ENCODE data around the gene SMAD7.

The SMAD7 gene

GRCh38 chr18:48914581-48915251 lies 36.0 kb downstream of the SMAD7 start:
- H4K8ac ChIP-seq (ENCODE audit: low read depth, low read length): peak overlapping the region; percentile 9
- H2AK5ac ChIP-seq (ENCODE audit: low read length): peak overlapping the region; percentile 70
- H3K4me2 ChIP-seq (ENCODE audit: low read length): no peak overlapping the region
- H3K36me3 ChIP-seq (ENCODE audit: control insufficient read depth in 1 of 2, insufficient read depth in 2 of 2, low read length in 2 of 2): peaks cover 6 to 8% of the 10 kb centered on the region in 2 experiments
- no peak overlapping the region for H3K23ac ChIP-seq (ENCODE audit: low read length)
- peaks cover 8% of the 10 kb centered on the region for H3K79me1 ChIP-seq (ENCODE audit: low read length)
- no peak overlapping the region for H2AFZ ChIP-seq (ENCODE audit: insufficient read depth, low read length, poor library complexity)
- H3K9ac ChIP-seq (ENCODE audit: low read length): no peak overlapping the region
- H3K9me3 ChIP-seq (ENCODE audit: insufficient read depth, low read depth, low read length): no peaks in the 10 kb centered on the region
- H3K14ac ChIP-seq (ENCODE audit: low read length): peak overlapping the region; percentile 57
- H3K4ac ChIP-seq (ENCODE audit: low read depth, low read length): no peak overlapping the region
- peaks cover 8 to 18% of the 10 kb centered on the region in 2 experiments for H3K4me1 ChIP-seq (ENCODE audit: control insufficient read depth in 1 of 2, insufficient read depth in 2 of 2, low read length in 2 of 2)
- DNase-seq: no peak
- peak overlapping the region; percentile 51 for H2BK12ac ChIP-seq (ENCODE audit: low read length)
- H4K12ac ChIP-seq (ENCODE audit: low read depth, low read length): no peak overlapping the region
- peak overlapping the region; percentile 38 for H4K91ac ChIP-seq (ENCODE audit: low read depth, low read length)
- H3K18ac ChIP-seq (ENCODE audit: low read length): peak overlapping the region; percentile 50
- no peak overlapping the region for H2BK5ac ChIP-seq (ENCODE audit: low read depth, low read length, poor library complexity)
- H2BK120ac ChIP-seq (ENCODE audit: insufficient read depth, low read length, poor library complexity): peak overlapping the region; percentile 54
- H3K27me3 ChIP-seq (ENCODE audit: insufficient read depth, low read length): no peaks in the 10 kb centered on the region
- H3K27ac ChIP-seq (ENCODE audit: low read depth, low read length): no peak overlapping the region
- WGBS (ENCODE audit: extremely low coverage, insufficient coverage, insufficient read length): no CpG with 5 or more reads among the region's 12 CpGs
- H3K79me2 ChIP-seq (ENCODE audit: control insufficient read depth, insufficient read depth, low read length, poor library complexity): no peaks in the 10 kb centered on the region
- no peak overlapping the region for H3K4me3 ChIP-seq (ENCODE audit: low read depth, low read length)

- no peak for DNase-seq
- Histone ChIP-seq H3K27me3 (ENCODE audit: insufficient read depth, low read length) (no peaks in the 10 kb centered on the region), H3K23ac (ENCODE audit: low read length) (no peak overlapping the region), H2BK120ac (ENCODE audit: insufficient read depth, low read length, poor library complexity) (no peak overlapping the region), H3K4me2 (ENCODE audit: low read length) (no peak overlapping the region), H3K27ac (ENCODE audit: low read depth, low read length) (no peak overlapping the region), H3K4ac (ENCODE audit: low read depth, low read length) (no peak overlapping the region), H4K12ac (ENCODE audit: low read depth, low read length) (no peak overlapping the region), H2BK12ac (ENCODE audit: low read length) (no peak overlapping the region), H4K91ac (ENCODE audit: low read depth, low read length) (no peak overlapping the region), H3K4me3 (ENCODE audit: low read depth, low read length) (no peak overlapping the region), H3K18ac (ENCODE audit: low read length) (no peak overlapping the region), H3K4me1 (ENCODE audit: control insufficient read depth in 1 of 2, insufficient read depth in 2 of 2, low read length in 2 of 2) (peaks cover 8 to 18% of the 10 kb centered on the region in 2 experiments), H3K14ac (ENCODE audit: low read length) (no peak overlapping the region), H3K9me3 (ENCODE audit: insufficient read depth, low read depth, low read length) (no peaks in the 10 kb centered on the region), H3K36me3 (ENCODE audit: control insufficient read depth in 1 of 2, insufficient read depth in 2 of 2, low read length in 2 of 2) (no peaks in the 10 kb centered on the region), H3K79me2 (ENCODE audit: control insufficient read depth, insufficient read depth, low read length, poor library complexity) (no peaks in the 10 kb centered on the region), H3K79me1 (ENCODE audit: low read length) (peaks cover 8% of the 10 kb centered on the region), H2AK5ac (ENCODE audit: low read length) (no peak overlapping the region), H2AFZ (ENCODE audit: insufficient read depth, low read length, poor library complexity) (no peak overlapping the region), H3K9ac (ENCODE audit: low read length) (no peak overlapping the region), H4K8ac (ENCODE audit: low read depth, low read length) (no peak overlapping the region), H2BK5ac (ENCODE audit: low read depth, low read length, poor library complexity) (no peak overlapping the region)
- WGBS (ENCODE audit: extremely low coverage, insufficient coverage, insufficient read length): no CpG with 5 or more reads among the region's 3 CpGs
These were observed 37.0 kb downstream of the SMAD7 start for GRCh38 chr18:48913775-48914174.

GRCh38 chr18:48913201-48913600 lies 37.6 kb downstream of the SMAD7 start:
- Histone ChIP-seq H2BK120ac (ENCODE audit: insufficient read depth, low read length, poor library complexity) (no peak overlapping the region), H2AFZ (ENCODE audit: insufficient read depth, low read length, poor library complexity) (no peak overlapping the region), H3K4me3 (ENCODE audit: low read depth, low read length) (no peak overlapping the region), H3K27ac (ENCODE audit: low read depth, low read length) (no peak overlapping the region), H4K8ac (ENCODE audit: low read depth, low read length) (no peak overlapping the region), H4K91ac (ENCODE audit: low read depth, low read length) (no peak overlapping the region), H3K36me3 (ENCODE audit: control insufficient read depth in 1 of 2, insufficient read depth in 2 of 2, low read length in 2 of 2) (no peaks in the 10 kb centered on the region), H3K79me2 (ENCODE audit: control insufficient read depth, insufficient read depth, low read length, poor library complexity) (no peaks in the 10 kb centered on the region), H3K4me2 (ENCODE audit: low read length) (no peak overlapping the region), H3K79me1 (ENCODE audit: low read length) (peaks cover 8% of the 10 kb centered on the region), H2AK5ac (ENCODE audit: low read length) (no peak overlapping the region), H3K4ac (ENCODE audit: low read depth, low read length) (no peak overlapping the region), H4K12ac (ENCODE audit: low read depth, low read length) (no peak overlapping the region), H3K23ac (ENCODE audit: low read length) (no peak overlapping the region), H3K9ac (ENCODE audit: low read length) (no peak overlapping the region), H3K18ac (ENCODE audit: low read length) (no peak overlapping the region), H3K27me3 (ENCODE audit: insufficient read depth, low read length) (no peaks in the 10 kb centered on the region), H3K9me3 (ENCODE audit: insufficient read depth, low read depth, low read length) (no peaks in the 10 kb centered on the region), H3K14ac (ENCODE audit: low read length) (no peak overlapping the region), H3K4me1 (ENCODE audit: control insufficient read depth in 1 of 2, insufficient read depth in 2 of 2, low read length in 2 of 2) (peaks cover 8 to 18% of the 10 kb centered on the region in 2 experiments), H2BK5ac (ENCODE audit: low read depth, low read length, poor library complexity) (no peak overlapping the region), H2BK12ac (ENCODE audit: low read length) (no peak overlapping the region)
- no CpG with 5 or more reads among the region's 5 CpGs for WGBS (ENCODE audit: extremely low coverage, insufficient coverage, insufficient read length)
- DNase-seq: no peak

GRCh38 chr18:48910972-48911545 lies 39.7 kb downstream of the SMAD7 start:
- peak overlapping the region; percentile 11 for H3K18ac ChIP-seq (ENCODE audit: low read length)
- no peak overlapping the region for H4K12ac ChIP-seq (ENCODE audit: low read depth, low read length)
- H2AFZ ChIP-seq (ENCODE audit: insufficient read depth, low read length, poor library complexity): no peak overlapping the region
- peak overlapping the region; percentile 29 for H4K91ac ChIP-seq (ENCODE audit: low read depth, low read length)
- H3K9ac ChIP-seq (ENCODE audit: low read length): no peak overlapping the region
- no peaks in the 10 kb centered on the region for H3K9me3 ChIP-seq (ENCODE audit: insufficient read depth, low read depth, low read length)
- no peak overlapping the region for H3K4ac ChIP-seq (ENCODE audit: low read depth, low read length)
- peak overlapping the region; percentile 3 for H4K8ac ChIP-seq (ENCODE audit: low read depth, low read length)
- H3K27me3 ChIP-seq (ENCODE audit: insufficient read depth, low read length): no peaks in the 10 kb centered on the region
- no peak overlapping the region for H2BK120ac ChIP-seq (ENCODE audit: insufficient read depth, low read length, poor library complexity)
- no peak overlapping the region for H3K4me3 ChIP-seq (ENCODE audit: low read depth, low read length)
- no CpG with 5 or more reads among the region's 17 CpGs for WGBS (ENCODE audit: extremely low coverage, insufficient coverage, insufficient read length)
- H3K36me3 ChIP-seq (ENCODE audit: control insufficient read depth in 1 of 2, insufficient read depth in 2 of 2, low read length in 2 of 2): no peaks in the 10 kb centered on the region
- peaks cover 5% of the 10 kb centered on the region for H3K79me1 ChIP-seq (ENCODE audit: low read length)
- H2BK5ac ChIP-seq (ENCODE audit: low read depth, low read length, poor library complexity): peak overlapping the region; percentile 2
- no peaks in the 10 kb centered on the region for H3K79me2 ChIP-seq (ENCODE audit: control insufficient read depth, insufficient read depth, low read length, poor library complexity)
- no peak overlapping the region for H3K4me2 ChIP-seq (ENCODE audit: low read length)
- H3K23ac ChIP-seq (ENCODE audit: low read length): no peak overlapping the region
- no peak overlapping the region for H3K27ac ChIP-seq (ENCODE audit: low read depth, low read length)
- H2BK12ac ChIP-seq (ENCODE audit: low read length): peak overlapping the region; percentile 42
- H3K4me1 ChIP-seq (ENCODE audit: control insufficient read depth in 1 of 2, insufficient read depth in 2 of 2, low read length in 2 of 2): peaks cover 4 to 16% of the 10 kb centered on the region in 2 experiments
- DNase-seq: no peak
- peak overlapping the region; percentile 3 for H3K14ac ChIP-seq (ENCODE audit: low read length)
- peak overlapping the region; percentile 57 for H2AK5ac ChIP-seq (ENCODE audit: low read length)
